Measurements from ENCODE around the gene RPS16. TPM values are rescaled to one million over a fixed set of nuclear protein-coding genes. Genes with fewer than 3 reads are reported as not detected.

Gene RPS16
- total and polyA plus RNA-seq, 9 of the 15 experiments (the other 6 are each of a cell fraction or from before 2014, with no cell fraction given) = 82.6 to 3,671 (median 2,204) TPM

GRCh38 chr19:39411832-39412099, 24.0 kb downstream of the RPS16 start (continued):
- TF ChIP-seq ZC3H8 (IDR thresholded peaks at IDR 0.05) (no peak), TBL1XR1 (IDR thresholded peaks at IDR 0.05; ENCODE audit: low read length in 2 of 2) (no peak), ZNF12 (CRISPR knock-in tag; IDR thresholded peaks at IDR 0.05) (no peak), FOXM1 (IDR thresholded peaks at IDR 0.05; ENCODE audit: low read depth) (no peak), FOXM1 (CRISPR knock-in tag; IDR thresholded peaks at IDR 0.05; ENCODE audit: low read depth) (no peak), KDM1A (IDR thresholded peaks at IDR 0.05) (peak; percentile 12 to 65; a peak in 1 of 4 replicates), ZNF24 (IDR thresholded peaks at IDR 0.05) (no peak), GATAD2A (IDR thresholded peaks at IDR 0.05) (no peak), POU5F1 (IDR thresholded peaks at IDR 0.05; ENCODE audit: borderline replicate concordance, low read depth, low read length, partially characterized antibody) (no peak), HDAC3 (IDR thresholded peaks at IDR 0.05; ENCODE audit: borderline replicate concordance, partially characterized antibody) (no peak), ZNF778 (CRISPR knock-in tag; IDR thresholded peaks at IDR 0.05) (no peak), BACH1 (tag; IDR thresholded peaks at IDR 0.05) (peak; percentile 74; the same call in 1 of the 2 replicates), TAL1 (IDR thresholded peaks at IDR 0.05) (0 out of 2 replicates have a peak, but pooled peaks have one; percentile 10), IRF2 (CRISPR knock-in tag; IDR thresholded peaks at IDR 0.05) (no peak), FUS (optimal IDR thresholded peaks at IDR 0.05; ENCODE audit: low read depth, low read length) (no peak), ZHX1 (conservative IDR thresholded peaks at IDR 0.05; ENCODE audit: low read length) (no peak), CHCHD3 (CRISPR knock-in tag; IDR thresholded peaks at IDR 0.05) (no peak), ILF3 (IDR thresholded peaks at IDR 0.05; ENCODE audit: borderline replicate concordance) (0 out of 2 replicates have a peak, but pooled peaks have one; percentile 90), NFATC3 (IDR thresholded peaks at IDR 0.05) (no peak), ESRRA (IDR thresholded peaks at IDR 0.05; ENCODE audit: borderline replicate concordance, low read depth) (no peak), ZBED1 (IDR thresholded peaks at IDR 0.05) (no peak), ZKSCAN8 (CRISPR knock-in tag; IDR thresholded peaks at IDR 0.05) (0 out of 2 replicates have a peak, but pooled peaks have one; percentile 74), ZBTB17 (CRISPR knock-in tag; IDR thresholded peaks at IDR 0.05) (no peak), EHMT2 (IDR thresholded peaks at IDR 0.05) (no peak), ATF1 (CRISPR knock-in tag; IDR thresholded peaks at IDR 0.05) (no peak), ATF1 (tag; IDR thresholded peaks at IDR 0.05) (no peak), ZNF449 (CRISPR knock-in tag; IDR thresholded peaks at IDR 0.05) (0 out of 2 replicates have a peak, but pooled peaks have one; percentile 11)

All from K562 (cell line).